DOHH2 (cell line): ENCODE measurements around the gene GRAMD1C.

ENCODE experiments used
- EZH2phosphoT487 ChIP-seq: fragments of 200-600 bp; sonication (generic); IDR thresholded peaks from 2 replicates; pipeline ENCODE4 v1.6.1; 2017; ENCODE audit warnings: borderline replicate concordance, mild to moderate bottlenecking, antibody characterized with exemption, low read length, moderate library complexity, mixed read lengths
- TF ChIP-seq, protein P1 (sequence below): fragments of 200-600 bp; sonication (generic); IDR thresholded peaks from one replicate; pipeline ENCODE4 v1.5.1; 2014; ENCODE audit warnings: antibody characterized with exemption, mild to moderate bottlenecking, low read depth, low read length; ENCODE audit not compliant: poor library complexity, severe bottlenecking

DNA sequence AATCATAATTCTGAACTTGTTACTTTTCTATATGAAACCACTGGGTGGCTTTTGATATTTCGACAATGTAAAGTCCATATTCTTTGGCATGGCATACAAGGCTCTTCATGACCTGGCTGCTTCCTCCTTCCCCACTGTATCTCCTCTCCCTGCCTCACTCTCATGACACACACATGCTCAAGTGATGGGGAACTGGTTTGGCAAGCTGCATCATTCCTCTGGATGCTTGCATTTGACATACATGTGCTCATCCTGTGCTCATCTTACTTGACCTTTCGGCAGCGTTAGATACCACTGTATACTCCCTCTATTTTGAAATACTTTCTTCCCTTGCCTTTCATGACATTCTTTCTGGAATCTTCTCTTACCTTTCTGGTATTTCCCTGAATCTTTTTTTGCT is 57.4 kb downstream of the GRAMD1C start:
- TF ChIP-seq, protein P1, sequence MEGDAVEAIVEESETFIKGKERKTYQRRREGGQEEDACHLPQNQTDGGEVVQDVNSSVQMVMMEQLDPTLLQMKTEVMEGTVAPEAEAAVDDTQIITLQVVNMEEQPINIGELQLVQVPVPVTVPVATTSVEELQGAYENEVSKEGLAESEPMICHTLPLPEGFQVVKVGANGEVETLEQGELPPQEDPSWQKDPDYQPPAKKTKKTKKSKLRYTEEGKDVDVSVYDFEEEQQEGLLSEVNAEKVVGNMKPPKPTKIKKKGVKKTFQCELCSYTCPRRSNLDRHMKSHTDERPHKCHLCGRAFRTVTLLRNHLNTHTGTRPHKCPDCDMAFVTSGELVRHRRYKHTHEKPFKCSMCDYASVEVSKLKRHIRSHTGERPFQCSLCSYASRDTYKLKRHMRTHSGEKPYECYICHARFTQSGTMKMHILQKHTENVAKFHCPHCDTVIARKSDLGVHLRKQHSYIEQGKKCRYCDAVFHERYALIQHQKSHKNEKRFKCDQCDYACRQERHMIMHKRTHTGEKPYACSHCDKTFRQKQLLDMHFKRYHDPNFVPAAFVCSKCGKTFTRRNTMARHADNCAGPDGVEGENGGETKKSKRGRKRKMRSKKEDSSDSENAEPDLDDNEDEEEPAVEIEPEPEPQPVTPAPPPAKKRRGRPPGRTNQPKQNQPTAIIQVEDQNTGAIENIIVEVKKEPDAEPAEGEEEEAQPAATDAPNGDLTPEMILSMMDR = no peak
- TF ChIP-seq EZH2phosphoT487 = no peak
